ENCODE measurements around the gene DSC2.

DNA sequence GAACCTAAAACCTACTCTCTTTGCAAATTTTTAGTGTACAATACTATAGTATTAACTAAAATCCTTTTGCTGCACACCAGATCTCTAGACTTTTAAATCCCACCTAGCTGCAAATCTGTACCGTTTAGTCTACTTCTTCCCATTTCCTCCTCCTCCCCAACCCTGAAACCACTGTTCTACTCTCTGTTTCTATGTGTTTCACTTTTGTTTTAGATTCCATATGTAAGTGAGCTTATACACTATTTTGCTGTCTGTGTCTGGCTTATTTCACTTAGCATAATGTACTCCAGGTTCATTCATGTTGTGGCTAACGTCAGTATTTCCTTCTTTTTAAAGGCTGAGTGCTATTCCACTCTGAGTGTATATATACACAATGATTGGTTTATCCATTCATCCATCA lies 18.4 kb upstream of the DSC2 start:
- TF ChIP-seq, protein P1, sequence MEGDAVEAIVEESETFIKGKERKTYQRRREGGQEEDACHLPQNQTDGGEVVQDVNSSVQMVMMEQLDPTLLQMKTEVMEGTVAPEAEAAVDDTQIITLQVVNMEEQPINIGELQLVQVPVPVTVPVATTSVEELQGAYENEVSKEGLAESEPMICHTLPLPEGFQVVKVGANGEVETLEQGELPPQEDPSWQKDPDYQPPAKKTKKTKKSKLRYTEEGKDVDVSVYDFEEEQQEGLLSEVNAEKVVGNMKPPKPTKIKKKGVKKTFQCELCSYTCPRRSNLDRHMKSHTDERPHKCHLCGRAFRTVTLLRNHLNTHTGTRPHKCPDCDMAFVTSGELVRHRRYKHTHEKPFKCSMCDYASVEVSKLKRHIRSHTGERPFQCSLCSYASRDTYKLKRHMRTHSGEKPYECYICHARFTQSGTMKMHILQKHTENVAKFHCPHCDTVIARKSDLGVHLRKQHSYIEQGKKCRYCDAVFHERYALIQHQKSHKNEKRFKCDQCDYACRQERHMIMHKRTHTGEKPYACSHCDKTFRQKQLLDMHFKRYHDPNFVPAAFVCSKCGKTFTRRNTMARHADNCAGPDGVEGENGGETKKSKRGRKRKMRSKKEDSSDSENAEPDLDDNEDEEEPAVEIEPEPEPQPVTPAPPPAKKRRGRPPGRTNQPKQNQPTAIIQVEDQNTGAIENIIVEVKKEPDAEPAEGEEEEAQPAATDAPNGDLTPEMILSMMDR (IDR thresholded peaks at IDR 0.05) = no peak
- TF ChIP-seq POLR2A (IDR thresholded peaks at IDR 0.05) = no peak
